ENCODE data around the gene DTL. TPM values are rescaled to one million over a fixed set of nuclear protein-coding genes. Genes with fewer than 3 reads are reported as not detected.
"Not testable (repeated sequence)": the region's sequence is repeated elsewhere in the genome, so short reads cannot be mapped to it uniquely, and the experiment has no call there.

The DTL gene, protein sequence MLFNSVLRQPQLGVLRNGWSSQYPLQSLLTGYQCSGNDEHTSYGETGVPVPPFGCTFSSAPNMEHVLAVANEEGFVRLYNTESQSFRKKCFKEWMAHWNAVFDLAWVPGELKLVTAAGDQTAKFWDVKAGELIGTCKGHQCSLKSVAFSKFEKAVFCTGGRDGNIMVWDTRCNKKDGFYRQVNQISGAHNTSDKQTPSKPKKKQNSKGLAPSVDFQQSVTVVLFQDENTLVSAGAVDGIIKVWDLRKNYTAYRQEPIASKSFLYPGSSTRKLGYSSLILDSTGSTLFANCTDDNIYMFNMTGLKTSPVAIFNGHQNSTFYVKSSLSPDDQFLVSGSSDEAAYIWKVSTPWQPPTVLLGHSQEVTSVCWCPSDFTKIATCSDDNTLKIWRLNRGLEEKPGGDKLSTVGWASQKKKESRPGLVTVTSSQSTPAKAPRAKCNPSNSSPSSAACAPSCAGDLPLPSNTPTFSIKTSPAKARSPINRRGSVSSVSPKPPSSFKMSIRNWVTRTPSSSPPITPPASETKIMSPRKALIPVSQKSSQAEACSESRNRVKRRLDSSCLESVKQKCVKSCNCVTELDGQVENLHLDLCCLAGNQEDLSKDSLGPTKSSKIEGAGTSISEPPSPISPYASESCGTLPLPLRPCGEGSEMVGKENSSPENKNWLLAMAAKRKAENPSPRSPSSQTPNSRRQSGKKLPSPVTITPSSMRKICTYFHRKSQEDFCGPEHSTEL
- 24.5 TPM for polyA plus RNA-seq (ENCODE audit: insufficient read length)
- long read RNA-seq, donor 1, full-length matches to known transcripts: 3 of 3 reads
- long read RNA-seq, donor 1, partial matches to known transcripts: 0 of 3 reads
- long read RNA-seq, donor 1, other reads (novel, unspliced or antisense): 0 of 3 reads
- long read RNA-seq, donor 2, full-length matches to known transcripts: 1 of 1 reads
- long read RNA-seq, donor 2, partial matches to known transcripts: 0 of 1 reads
- long read RNA-seq, donor 2, other reads (novel, unspliced or antisense): 0 of 1 reads
- long read RNA-seq, donor 3, full-length matches to known transcripts: 2 of 1,790 reads
- long read RNA-seq, donor 3, partial matches to known transcripts: 1,788 of 1,790 reads
- long read RNA-seq, donor 3, other reads (novel, unspliced or antisense): 0 of 1,790 reads
- long read RNA-seq, donor 4, full-length matches to known transcripts: 1 of 1,294 reads
- long read RNA-seq, donor 4, partial matches to known transcripts: 1,293 of 1,294 reads
- long read RNA-seq, donor 4, other reads (novel, unspliced or antisense): 0 of 1,294 reads
- long read RNA-seq, donor 5, full-length matches to known transcripts: 7 of 4,383 reads
- long read RNA-seq, donor 5, partial matches to known transcripts: 4,362 of 4,383 reads
- long read RNA-seq, donor 5, other reads (novel, unspliced or antisense): 14 of 4,383 reads
- long read RNA-seq, donor 6, full-length matches to known transcripts: 2 of 2 reads
- long read RNA-seq, donor 6, partial matches to known transcripts: 0 of 2 reads
- long read RNA-seq, donor 6, other reads (novel, unspliced or antisense): 0 of 2 reads
- long read RNA-seq, donor 7, full-length matches to known transcripts: 3 of 29 reads
- long read RNA-seq, donor 7, partial matches to known transcripts: 12 of 29 reads
- long read RNA-seq, donor 7, other reads (novel, unspliced or antisense): 14 of 29 reads
- long read RNA-seq, donor 8: 0 reads

GRCh38 chr1:212035123-212035834 is at the start of gene DTL, which contains the start of gene INTS7:
Gene DTL (plus strand): TSS chr1:212035748. CDS start chr1:212035891, 143 bp downstream.
Gene INTS7 (minus strand): TSS chr1:212035557. CDS start chr1:212035437, 120 bp downstream.
- DNase-seq: peak; percentile 100

DNA sequence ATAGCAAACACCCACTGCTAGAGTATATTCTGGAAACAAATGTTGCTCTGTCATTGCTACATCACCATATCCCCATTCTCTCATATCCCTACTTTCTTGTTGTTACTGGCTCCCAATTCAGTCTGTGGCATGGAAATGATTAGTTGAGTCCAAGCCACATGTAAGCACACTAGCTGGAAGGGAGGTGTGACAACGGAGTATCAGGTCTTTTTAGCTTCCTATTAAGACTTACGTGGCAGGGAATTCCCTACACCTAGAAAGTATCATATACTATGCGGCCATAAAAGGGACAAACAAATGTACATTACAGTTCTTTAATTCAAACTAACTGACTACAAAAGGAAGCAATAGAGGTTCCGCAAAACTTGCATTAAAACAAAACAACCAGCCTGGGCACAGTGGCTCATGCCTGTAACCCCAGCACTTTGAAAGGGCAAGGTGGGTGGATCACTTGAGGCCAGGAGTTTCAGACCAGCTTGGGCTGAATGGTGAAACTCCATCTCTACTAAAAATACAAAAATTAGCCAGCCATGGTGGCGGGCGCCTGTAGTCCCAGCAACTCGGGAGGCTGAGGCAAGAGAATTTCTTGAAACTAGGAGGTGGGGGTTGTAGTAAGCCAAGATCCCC is 48.8 kb upstream of the DTL start:
- DNase-seq: no peak

GRCh38 chr1:211991695-211992094 is 43.9 kb upstream of the DTL start:
- DNase-seq: no peak

- DNase-seq: not testable (repeated sequence)
Observed at GRCh38 chr1:211997426-211997825, 38.1 kb upstream of the DTL start.

GRCh38 chr1:212002536-212002935 is 33.0 kb upstream of the DTL start:
- no peak for DNase-seq

- DNase-seq: no peak
Observed at GRCh38 chr1:212004895-212005608, 30.5 kb upstream of the DTL start.

DNA sequence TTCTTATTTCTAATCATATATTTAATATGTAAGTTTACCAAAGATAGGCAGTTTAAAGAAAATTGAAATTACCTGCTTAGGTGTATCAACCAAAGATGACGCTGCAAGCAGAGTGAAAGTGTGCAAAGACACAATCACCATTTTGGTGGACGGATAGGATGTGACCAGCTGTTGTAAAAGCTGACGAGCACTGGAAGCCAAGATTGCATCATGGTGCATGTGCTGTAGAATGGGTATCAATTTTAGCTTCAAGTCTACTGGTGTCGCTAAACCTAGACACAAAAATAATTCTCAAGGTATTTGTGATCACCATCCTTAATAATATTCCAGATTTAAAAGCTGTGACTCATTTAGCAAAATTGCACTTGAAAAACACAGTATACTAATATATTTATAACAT is 28.4 kb upstream of the DTL start:
- no peak for DNase-seq

GRCh38 chr1:212007886-212008285 is 27.7 kb upstream of the DTL start:
- no peak for DNase-seq

- DNase-seq: no peak
Observed at GRCh38 chr1:212009561-212009960, 26.0 kb upstream of the DTL start.

DNA sequence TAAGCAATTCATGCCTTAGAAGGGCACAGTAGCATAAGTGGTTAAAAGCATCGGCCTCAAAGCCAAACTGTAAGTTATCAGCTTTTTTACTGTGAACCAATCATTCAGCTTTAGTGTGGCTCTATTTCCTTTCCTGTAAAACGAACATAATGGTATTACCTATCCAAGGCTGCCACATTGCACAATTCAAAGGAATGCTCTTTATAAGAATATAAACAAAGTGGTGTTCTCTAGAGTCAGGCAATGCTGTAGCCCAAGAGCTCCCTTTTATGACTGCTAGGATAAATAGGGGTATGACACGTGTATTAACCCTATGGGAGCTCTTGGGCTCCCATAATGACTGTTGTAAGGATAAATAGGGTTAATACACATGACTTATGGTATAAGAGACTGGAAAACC is 25.5 kb upstream of the DTL start:
- no peak for DNase-seq

GRCh38 chr1:212012034-212012740 is 23.4 kb upstream of the DTL start:
- peak; percentile 57 for DNase-seq

DNA sequence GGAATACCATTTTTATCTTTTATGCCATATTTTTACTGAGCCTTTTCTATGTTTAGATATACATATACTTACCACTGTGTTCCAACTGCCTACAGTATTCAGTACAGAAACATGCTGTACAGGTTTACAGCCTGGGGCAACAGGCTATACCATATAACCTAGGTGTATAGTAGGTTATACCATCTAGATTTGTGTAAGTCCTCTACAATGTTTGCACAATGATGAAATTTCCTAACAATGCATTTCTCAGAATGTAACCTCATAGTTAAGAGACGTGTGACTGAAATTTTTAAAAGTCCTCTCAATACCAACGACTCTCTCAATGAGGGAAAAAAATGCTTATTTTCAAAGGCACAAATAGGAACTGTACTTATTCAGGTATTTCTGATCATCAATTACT is 21.9 kb upstream of the DTL start:
- DNase-seq: no peak

GRCh38 chr1:212020975-212021374 is 14.6 kb upstream of the DTL start:
- DNase-seq: no peak

- no peak for DNase-seq
Observed at GRCh38 chr1:212021563-212021962, 14.0 kb upstream of the DTL start.

DNA sequence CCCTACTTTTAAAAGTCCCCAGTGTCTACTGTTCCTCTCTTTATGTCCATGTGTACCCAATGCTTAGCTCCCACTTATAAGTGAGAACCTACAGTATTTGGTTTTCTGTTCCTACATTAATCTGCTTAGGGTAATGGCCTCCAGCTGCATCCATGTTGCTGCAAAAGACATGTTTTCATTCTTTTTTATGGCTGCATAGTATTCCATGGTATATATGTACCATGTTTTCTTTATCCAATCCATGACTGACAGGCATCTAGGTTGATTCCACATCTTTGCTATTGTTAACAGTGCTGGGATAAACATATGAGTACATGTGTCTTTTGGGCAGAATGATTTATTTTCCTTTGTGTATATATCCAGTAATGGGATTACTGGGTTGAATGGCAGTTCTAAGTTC is 12.6 kb upstream of the DTL start:
- not testable (repeated sequence) for DNase-seq

DNA sequence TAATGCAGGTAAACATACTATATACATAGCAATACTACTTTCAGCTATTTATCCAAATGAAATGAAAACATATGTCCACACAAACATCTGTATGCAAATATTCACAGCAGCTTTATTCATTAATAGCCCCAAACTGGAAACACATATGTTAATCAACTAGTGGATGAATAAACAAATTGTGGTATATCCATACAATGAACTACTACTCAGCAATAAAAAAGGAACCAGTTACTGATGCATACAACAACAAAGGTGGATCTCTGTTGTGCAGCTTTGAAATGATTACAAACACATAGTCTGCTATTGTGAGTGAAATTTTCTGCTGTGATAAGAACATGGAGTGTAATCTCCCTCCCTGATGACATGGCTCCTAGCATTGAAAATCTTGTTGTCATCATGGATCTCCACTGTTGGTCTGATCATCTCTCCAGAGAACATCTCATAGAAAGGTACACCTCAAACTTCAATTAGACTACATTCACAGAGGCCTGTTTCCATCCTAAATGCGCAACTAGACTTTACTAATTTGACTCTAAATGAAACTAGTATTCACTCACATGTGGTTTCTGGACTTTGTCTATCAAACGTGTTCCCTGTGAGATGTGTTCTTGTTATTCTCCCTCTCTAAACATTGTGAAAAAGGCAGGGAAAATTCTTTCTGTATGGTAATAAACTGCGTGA is 10.9 kb upstream of the DTL start:
- DNase-seq: no peak

DNA sequence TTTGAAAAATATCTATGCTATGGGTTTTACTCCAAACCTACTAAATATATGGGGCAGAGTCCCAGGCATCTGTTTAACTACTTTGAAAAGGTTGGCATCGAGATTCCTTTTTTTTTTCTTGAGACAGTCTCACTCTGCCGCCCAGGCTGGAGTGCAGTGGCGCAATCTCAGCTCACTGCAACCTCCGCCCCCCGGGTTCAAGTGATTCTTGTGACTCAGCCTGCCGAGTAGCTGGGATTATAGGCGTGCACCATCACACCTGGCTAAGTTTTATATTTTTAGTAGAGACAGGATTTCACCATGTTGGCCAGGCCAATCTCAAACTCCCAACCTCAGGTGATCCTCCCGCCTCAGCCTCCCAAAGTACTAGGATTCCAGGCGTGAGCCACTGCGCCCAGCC is 7.8 kb upstream of the DTL start:
- not testable (repeated sequence) for DNase-seq

DNA sequence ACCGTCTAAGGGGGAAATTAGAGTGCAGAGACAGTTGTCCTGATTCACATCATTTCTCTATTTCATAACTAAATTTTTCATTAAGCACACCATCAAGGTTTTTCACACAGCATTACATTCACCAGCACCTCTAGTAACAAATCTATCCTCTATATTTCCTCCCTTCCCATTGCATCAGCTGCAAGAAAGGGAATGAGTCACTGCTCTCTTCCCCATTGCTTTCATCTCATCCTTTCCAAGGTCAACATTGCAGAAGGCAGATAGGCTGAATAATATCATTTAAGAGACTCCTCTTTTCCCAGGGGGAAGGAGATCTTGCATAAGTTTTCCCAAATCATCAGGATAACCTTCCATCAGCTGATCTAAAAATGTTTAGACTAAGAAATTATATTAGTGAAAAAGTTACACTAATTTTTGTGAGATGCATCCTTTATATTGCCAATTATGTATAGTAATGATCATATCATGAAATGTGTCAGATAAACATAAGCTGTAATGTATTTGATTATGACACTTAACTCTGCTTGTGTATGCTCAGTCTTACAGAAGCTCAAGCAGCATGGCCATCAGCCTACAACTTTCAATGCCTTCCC is 4.5 kb upstream of the DTL start:
- no peak for DNase-seq

All from left kidney (tissue), 8 donors.